Raji (cell line): ENCODE measurements around the gene STIM2.

Experiments used
- POLR2A ChIP-seq: IDR thresholded peaks from 2 replicates; pipeline ENCODE4 v1.6.1; 2011; ENCODE audit warnings: low read depth, low read length, control low read depth; ENCODE audit not compliant: insufficient read depth

STIM2 gene

DNA sequence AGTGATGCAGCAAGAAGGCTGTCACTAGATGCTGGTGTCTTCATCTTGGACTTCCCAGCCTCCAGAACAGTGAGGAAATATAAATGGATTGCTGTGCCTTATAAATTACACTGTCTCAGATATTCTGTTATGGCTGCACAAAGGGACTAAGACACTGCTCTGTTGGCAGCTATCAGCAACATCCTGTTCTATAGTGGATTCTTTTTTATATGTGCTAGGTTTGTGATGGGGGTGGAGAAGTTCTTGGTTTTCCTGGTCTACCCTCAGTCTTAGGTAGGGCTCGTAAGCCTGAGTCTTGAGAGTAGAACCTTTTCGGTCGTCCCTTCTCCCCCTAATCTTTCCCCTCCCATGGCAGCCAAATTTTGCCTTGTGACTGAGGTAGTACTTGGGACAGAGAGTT, 17.3 kb downstream of the STIM2 start:
- TF ChIP-seq POLR2A: no peak

DNA sequence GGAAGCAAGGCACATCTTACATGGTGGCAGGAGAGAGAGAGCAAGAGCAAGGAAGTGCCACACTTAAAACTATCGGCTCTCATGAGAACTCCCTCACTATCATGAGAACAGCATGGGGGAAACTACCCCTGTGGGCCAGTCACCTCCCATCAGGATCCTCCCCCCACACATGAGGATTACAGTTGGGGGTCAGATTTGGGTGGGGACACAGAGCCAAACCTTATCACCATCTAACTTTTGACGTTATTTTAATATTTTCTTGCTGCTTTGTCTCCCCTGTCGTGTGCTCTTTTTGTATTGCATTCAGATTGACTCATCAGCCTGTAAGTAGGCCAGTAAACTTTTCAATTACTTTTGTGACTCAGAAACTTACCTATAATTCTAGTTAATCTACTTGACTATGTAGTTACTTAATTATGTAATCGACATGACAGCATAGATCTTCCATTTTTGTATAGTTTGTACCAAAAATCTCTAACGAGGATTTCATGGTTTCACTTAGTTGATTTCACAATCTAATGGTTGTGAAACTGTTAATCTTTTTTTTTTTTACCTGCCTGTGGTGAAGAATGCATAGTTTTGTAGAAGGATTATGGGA, 18.3 kb downstream of the STIM2 start:
- TF ChIP-seq POLR2A: no peak

DNA sequence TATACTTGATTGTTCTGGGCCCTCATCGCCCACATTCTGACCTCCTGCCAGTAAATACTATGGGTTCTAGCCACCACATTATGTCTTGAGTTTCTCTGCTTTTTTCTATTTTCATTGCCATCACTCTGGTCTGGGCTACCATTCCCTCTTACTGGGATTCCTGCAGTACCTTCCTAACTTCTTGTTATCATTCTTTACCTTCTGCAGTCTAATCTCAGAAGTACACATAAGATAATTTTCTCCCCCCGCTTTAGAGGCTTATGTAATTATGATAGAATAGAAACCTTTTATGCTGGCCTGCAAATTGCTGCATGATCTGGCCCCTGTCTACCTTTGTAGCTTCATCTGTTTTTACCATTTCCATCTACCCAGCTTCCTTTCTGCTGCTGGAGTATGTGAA, 19.2 kb downstream of the STIM2 start:
- no peak for TF ChIP-seq POLR2A

DNA sequence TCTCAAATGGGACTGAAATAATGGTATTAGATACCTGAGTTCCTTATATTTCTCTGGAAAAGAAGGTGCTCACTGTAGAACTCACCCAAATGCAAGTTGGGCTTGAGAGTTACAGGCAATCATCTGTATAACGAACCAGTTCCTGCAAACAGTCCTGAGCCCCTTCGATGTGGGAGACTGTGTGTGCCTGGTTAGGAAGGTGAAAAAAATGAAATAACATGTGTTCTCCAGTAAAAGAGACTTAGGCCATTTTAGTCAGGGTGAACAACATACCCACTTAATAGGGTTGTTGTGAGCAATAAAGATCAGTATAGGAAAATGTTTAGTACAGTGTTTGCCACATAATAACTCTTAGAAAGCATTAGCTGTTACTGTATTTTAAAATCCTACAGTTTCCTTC, 23.4 kb downstream of the STIM2 start:
- TF ChIP-seq POLR2A: no peak

DNA sequence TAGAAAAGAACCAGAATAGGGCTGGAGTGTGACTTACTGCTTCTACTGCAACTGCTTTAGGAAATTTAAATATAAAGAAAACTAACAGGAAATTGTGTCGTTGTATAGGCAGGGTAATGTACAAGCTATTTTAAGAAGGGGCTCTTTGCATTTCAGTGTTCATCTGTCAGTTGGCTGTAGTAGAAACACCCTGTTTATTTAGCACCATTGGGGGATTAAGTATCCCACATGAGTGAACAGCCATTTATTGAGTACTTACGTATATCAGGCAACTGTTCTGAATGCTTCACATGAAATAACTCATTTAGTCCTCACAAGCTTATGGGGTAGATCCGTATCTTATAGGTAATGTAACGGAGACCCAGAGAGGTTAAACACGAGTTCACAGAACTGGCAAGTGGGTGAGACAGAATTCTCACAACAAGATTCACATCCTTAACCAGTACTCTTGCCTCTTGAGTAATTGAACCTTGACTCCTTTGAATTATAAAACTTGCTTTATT, 23.9 kb downstream of the STIM2 start:
- no peak for TF ChIP-seq POLR2A

DNA sequence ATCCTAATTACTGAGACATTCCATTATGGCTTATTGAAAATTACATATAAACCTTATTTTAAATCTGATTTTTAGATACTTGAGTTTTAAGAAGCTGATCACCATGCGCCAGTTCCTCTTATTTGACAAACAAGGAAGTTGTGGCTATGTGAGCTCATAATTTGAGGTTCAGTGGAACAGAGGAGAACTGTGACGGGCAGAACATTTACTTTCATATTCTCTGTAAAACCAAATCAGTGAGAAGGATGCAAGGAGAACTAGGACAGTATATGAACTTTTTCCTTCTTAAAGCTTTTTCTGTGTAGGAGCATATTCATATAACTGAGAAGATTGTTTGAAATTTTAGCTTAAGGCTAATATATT, 25.3 kb downstream of the STIM2 start:
- TF ChIP-seq POLR2A: no peak

DNA sequence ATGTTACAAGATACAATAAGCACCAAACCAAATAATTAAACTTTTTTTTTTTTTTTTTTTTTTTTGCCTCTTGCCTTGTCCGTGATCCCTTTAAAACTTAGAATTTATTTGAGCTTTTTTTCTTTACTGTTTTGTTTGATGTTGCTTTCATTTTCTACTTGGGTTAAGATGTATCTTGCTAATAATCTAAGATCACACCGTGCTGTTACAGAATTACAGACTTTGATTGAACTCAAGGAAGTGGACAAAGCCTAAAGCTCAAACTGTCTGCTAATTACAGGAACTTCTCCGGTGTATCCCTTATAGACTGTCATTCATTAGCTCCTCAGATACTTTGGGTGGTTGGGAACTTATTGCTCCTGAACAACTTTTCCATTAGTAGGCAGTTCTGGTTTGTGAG, 26.5 kb downstream of the STIM2 start:
- TF ChIP-seq POLR2A: no peak

DNA sequence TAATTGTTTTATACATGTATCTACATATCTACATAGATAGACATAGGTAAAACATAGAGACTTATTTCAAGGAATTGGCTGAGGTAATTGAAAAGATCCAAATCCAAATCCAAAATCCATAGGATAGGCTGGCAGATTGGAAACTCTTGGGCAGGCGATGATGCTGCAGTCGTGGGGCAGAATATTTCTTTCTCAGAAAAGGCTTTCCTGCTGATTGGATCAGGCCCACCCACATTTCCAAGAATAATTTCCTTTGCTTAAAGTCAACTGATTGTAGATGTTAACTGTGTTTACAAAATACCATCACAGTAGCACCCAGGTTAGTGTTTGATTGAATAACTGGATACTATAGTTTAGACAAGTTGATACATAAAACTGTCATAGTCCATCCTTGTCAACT, 27.2 kb downstream of the STIM2 start:
- TF ChIP-seq POLR2A: no peak

DNA sequence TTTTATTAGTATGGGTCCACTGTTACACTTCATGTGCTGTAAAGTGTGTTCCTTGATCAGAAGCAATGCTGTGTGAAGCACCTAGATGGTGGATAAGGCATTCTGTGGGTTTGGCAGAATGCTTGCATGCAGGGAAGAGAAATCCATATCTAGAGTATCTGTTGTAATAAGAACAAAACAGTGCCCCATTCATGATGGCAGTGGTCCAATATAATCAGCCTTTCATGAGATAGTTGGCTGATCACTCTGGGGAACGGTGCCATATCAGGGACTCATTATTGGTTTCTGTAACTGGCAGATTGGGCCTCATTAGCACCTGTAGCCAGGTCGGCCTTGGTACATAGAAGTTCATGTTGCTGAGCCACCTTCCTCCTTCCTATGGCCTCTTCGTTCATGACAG, 28.7 kb downstream of the STIM2 start:
- no peak for TF ChIP-seq POLR2A

DNA sequence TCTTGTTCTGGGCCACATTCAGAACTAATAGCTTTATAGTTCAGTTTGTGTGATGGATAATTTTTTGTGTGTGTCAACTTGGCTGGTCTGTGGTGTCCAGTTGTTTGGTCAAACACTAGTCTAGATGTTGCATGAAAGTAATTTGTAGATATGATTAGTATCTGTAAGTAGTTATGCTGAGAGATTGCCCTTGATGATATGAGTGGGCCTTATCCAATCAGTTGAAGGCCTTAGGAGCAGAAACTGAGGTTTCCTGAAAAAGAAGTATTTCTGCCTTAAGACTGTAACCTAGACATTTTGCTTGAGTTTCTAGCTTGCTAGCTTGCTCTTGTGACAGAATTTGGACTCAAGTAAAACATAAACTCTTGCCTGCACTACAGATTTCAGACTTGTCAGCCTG, 30.4 kb downstream of the STIM2 start:
- TF ChIP-seq POLR2A: no peak

DNA sequence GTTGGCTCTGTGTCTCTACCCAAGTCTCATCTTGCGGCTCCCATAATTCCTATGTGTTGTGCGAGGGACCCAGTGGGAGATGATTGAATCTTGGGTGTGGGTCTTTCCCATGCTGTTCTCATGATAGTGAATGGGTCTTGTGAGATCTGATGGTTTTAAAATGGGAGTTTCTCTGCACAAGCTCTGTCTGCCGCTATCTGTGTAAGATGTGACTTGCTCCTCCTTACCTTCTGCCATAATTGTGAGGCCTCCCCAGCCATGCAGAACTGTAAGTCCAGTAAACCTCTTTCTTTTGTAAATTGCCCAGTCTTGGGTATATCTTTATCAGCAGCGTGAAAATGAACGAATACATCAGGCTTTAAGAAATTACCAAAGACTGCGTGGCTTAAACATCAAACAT, 31.2 kb downstream of the STIM2 start:
- TF ChIP-seq POLR2A: no peak

DNA sequence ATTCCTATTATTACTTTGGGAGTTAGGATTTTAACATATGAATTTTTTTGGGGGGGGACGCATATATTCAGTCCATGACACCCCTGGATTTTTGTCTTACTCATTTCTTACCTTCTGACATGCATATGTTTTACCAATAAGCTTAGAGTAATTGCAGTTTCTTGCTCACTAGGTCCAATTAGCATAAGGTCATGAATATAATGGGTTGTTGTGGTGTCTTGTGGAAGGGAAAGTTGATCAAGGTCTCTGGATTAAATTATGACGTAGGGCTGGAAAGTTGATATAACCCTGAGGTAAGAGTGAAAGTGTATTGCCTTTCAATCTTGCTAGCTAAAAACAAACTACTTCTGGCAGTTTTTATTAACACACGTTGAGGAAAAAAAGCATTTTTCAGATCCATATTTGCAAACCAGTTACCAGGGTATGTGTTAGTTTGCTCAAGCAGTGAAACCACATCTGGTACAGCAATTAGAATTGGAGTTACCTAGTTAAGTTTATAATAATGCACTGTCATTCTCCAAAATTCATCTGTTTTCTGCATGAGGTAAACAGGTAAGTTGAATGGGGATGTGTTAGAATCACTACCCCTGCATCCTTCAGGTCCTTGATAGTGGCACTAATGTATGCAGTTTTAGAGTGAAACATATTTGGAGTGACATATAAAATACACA, 32.0 kb downstream of the STIM2 start:
- no peak for TF ChIP-seq POLR2A

DNA sequence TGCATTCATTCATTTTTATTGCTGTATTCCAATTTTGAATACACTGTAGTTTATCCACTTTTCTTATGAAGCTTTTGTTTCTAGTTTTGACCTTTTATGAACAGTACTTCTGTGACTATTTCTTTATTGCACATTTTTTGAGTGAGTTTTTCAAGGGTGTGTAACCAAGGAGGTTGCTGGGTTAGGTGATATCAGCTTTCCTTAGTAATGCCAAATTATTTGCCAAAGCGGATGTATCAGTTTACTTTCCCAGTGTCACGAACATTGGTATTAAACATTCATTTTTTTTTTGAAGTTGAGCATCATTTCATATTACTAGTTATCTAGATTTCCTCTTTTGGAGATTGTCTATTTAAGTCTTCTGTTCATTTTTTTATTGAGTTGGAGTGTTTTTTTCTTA, 32.9 kb downstream of the STIM2 start:
- TF ChIP-seq POLR2A: no peak

DNA sequence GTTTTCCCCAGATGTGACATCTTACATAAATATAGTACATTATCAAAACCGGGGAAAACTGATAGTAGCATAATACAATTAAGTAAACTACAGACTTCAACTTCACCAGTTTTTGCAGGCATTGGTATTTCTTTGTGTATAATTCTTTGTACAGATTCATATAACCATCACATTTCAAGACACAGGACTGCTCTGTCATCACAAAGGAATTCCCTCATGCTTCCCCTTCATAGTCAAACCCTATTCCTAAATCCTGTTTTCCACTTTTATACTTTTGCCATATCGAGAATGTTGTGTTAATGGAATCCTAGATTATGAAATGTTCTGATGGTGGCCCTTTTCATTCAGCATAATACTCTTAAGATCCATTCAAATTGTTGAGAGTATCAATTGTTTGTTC, 36.0 kb downstream of the STIM2 start:
- no peak for TF ChIP-seq POLR2A

DNA sequence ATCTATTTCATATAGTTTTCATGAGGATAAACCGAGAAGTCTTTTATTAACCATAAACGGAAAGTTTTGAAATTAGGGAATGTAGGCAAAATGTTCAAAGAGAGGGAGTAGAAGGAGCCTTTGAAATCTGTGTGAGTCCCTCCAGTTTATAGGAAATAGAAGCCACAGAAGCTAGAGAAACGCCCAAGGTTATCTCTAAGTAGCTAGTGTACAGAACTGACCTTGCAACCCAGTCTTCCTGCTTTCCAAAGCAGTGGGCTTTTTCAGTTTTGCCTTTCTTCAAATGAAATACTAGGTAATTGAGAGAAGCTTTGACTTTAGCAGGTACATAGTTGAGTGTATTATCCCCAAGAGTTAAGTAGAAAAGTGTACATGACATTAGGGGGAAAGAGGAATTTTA, 39.4 kb downstream of the STIM2 start:
- no peak for TF ChIP-seq POLR2A

DNA sequence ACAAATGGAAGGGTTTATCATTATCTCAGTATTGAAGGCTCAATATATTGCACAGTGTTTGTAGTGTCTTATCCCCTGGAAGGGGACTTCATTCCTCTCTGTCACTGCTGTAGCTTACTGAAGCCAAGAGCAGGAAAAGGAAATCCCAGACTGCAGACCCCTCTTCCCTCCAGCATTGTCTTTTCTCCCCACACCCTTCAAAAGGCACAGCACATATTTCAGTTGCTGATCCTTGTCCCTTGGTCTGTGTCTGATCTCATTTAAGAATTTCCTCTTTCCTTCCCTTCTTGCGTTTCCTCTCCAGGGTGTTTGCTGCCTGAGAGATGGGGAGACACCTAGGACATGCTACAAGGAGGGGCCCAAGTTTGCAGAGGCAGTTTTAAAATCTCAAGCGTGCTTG, 40.1 kb downstream of the STIM2 start:
- no peak for TF ChIP-seq POLR2A

DNA sequence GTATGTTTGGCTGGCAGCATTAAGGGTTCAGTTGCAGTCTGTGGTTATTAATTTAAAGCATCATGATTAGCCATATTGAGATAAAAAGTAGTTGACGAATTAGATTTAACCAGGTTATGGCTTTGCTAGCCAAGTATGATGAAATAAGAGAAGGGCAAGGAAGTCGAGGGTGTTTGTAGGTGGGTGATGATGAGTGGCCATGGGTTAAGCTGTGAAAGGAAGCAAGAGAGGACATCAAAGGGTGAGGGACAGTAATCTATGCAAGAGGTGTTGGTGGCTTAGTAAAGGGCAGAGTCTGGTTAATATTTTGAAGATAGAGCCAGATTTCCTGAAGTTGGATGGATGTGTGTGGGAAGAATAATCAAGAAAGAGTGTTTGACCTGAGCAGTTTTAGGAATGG, 44.5 kb downstream of the STIM2 start:
- TF ChIP-seq POLR2A: no peak
